GM23338 (cell line): ENCODE measurements around the gene NAPSA. TPM values are rescaled to one million over a fixed set of nuclear protein-coding genes. Genes with fewer than 3 reads are reported as not detected.

Experiments
- ATAC-seq: fragments of 200-7000 bp; cut with Tn5 transposase; 3 replicates; pipeline ENCODE4 v1.9.1; 2020
- DNase-seq: peaks from one replicate; pipeline ENCODE4 v3.0.0-alpha.2; 2015; ENCODE audit warnings: low spot score
- H2AFZ ChIP-seq: fragments of 200-600 bp; sonication (generic); 2 replicates; pipeline ENCODE4 v1.8.0; 2016; ENCODE audit warnings: antibody characterized with exemption, mild to moderate bottlenecking, moderate library complexity
- H3F3A ChIP-seq: fragments of 200-600 bp; sonication (generic); replicated peaks from 2 replicates; pipeline ENCODE4 v1.8.0; 2017; ENCODE audit warnings: antibody characterized with exemption, mixed run types, low read depth
- H3K27ac ChIP-seq: fragments of 200-600 bp; sonication (generic); 2 replicates; pipeline ENCODE4 v1.6.1; 2016; ENCODE audit warnings: low read depth
- H3K27me3 ChIP-seq: fragments of 200-600 bp; sonication (generic); 2 replicates; pipeline ENCODE4 v1.8.0; 2016; ENCODE audit warnings: mild to moderate bottlenecking, mixed run types, moderate library complexity; ENCODE audit not compliant: insufficient read depth
- H3K36me3 ChIP-seq: fragments of 200-600 bp; sonication (generic); 2 replicates; pipeline ENCODE4 v1.8.0; 2016; ENCODE audit warnings: mild to moderate bottlenecking; ENCODE audit not compliant: insufficient read depth
- H3K4me1 ChIP-seq: fragments of 200-600 bp; sonication (generic); 2 replicates; pipeline ENCODE4 v1.8.0; 2016; ENCODE audit warnings: mild to moderate bottlenecking, moderate library complexity; ENCODE audit not compliant: insufficient read depth
- H3K4me2 ChIP-seq: fragments of 200-600 bp; sonication (generic); 2 replicates; pipeline ENCODE4 v1.7.1; 2017; ENCODE audit warnings: mixed run types
- H3K4me3 ChIP-seq: fragments of 200-600 bp; sonication (generic); 2 replicates; pipeline ENCODE4 v1.6.1; 2016; ENCODE audit warnings: mixed run types
- H3K79me2 ChIP-seq: fragments of 200-600 bp; sonication (generic); replicated peaks from 2 replicates; pipeline ENCODE4 v1.8.0; 2017; ENCODE audit warnings: mild to moderate bottlenecking; ENCODE audit not compliant: insufficient read depth
- H3K9me2 ChIP-seq: fragments of 200-600 bp; sonication (generic); 2 replicates; pipeline ENCODE4 v1.8.0; 2017; ENCODE audit not compliant: insufficient read depth
- H4K20me1 ChIP-seq: fragments of 200-600 bp; sonication (generic); replicated peaks from 2 replicates; pipeline ENCODE4 v1.8.0; 2017; ENCODE audit warnings: mild to moderate bottlenecking; ENCODE audit not compliant: insufficient read depth
- H3K27ac Mint-ChIP-seq: 2 replicates; pipeline ENCODE4 v1.8.0; 2020; ENCODE audit warnings: inconsistent platforms, mild to moderate bottlenecking, moderate library complexity, mixed read lengths
- H3K27me3 Mint-ChIP-seq: 3 replicates; pipeline ENCODE4 v1.8.0; 2022; ENCODE audit warnings: low read depth, mild to moderate bottlenecking, moderate library complexity, mixed read lengths, inconsistent platforms; ENCODE audit not compliant: insufficient read depth, poor library complexity
- H3K36me3 Mint-ChIP-seq: 3 replicates; pipeline ENCODE4 v1.8.0; 2021; ENCODE audit warnings: low read depth, mild to moderate bottlenecking, inconsistent platforms, moderate library complexity, mixed read lengths
- H3K4me1 Mint-ChIP-seq: 3 replicates; pipeline ENCODE4 v1.8.0; 2020; ENCODE audit warnings: mild to moderate bottlenecking, inconsistent platforms, mixed read lengths
- H3K4me3 Mint-ChIP-seq: 3 replicates; pipeline ENCODE4 v1.8.0; 2021; ENCODE audit warnings: moderate library complexity, mild to moderate bottlenecking, inconsistent platforms, mixed read lengths
- H3K9me3 Mint-ChIP-seq: 3 replicates; pipeline ENCODE4 v1.8.0; 2020; ENCODE audit warnings: moderate library complexity, mild to moderate bottlenecking, inconsistent platforms, mixed read lengths
- CREB1 ChIP-seq: fragments of 250-450 bp; sonication (Bioruptor Pico); IDR thresholded peaks from 2 replicates; pipeline ENCODE4 v1.5.0; 2020; ENCODE audit warnings: low read depth, mild to moderate bottlenecking, moderate library complexity
- EZH2 ChIP-seq: fragments of 200-600 bp; sonication (generic); IDR thresholded peaks from one replicate; pipeline ENCODE4 v1.8.0; 2017; ENCODE audit warnings: antibody characterized with exemption, mild to moderate bottlenecking, low read depth; ENCODE audit not compliant: unreplicated experiment
- EZH2phosphoT487 ChIP-seq: fragments of 200-600 bp; sonication (generic); IDR thresholded peaks from one replicate; pipeline ENCODE4 v1.8.1; 2018; ENCODE audit warnings: antibody characterized with exemption; ENCODE audit not compliant: unreplicated experiment
- JUNB ChIP-seq: IDR thresholded peaks from one replicate; pipeline ENCODE4 v1.6.1; 2016; ENCODE audit warnings: antibody characterized with exemption; ENCODE audit not compliant: unreplicated experiment
- POLR2AphosphoS5 ChIP-seq: IDR thresholded peaks from 2 replicates; pipeline ENCODE4 v1.6.1; 2016; ENCODE audit warnings: antibody characterized with exemption, low read depth
- STAT1 ChIP-seq: IDR thresholded peaks from one replicate; pipeline ENCODE4 v1.6.1; 2016; ENCODE audit warnings: antibody characterized with exemption; ENCODE audit not compliant: unreplicated experiment
- ZNF114 ChIP-seq: fragments of 250-450 bp; sonication (Bioruptor Pico); IDR thresholded peaks from 2 replicates; pipeline ENCODE4 v1.5.0; 2020; ENCODE audit warnings: mild to moderate bottlenecking, moderate library complexity
- ZNF331 ChIP-seq: fragments of 250-450 bp; sonication (Bioruptor Pico); IDR thresholded peaks from 2 replicates; pipeline ENCODE4 v1.5.0; 2020; ENCODE audit warnings: low read depth, mild to moderate bottlenecking, moderate library complexity
- polyA plus RNA-seq: library from polyadenylated mRNA; unstranded; fragments of >200 nt; fragmentation: Nextera tagmentation; extraction: Ambion mirVana; gene quantifications from 2 replicates; pipeline ENCODE4 v1.2.1, GENCODE V29; 2016
- total RNA-seq: library from RNA; depleted of rRNA; stranded (reverse); fragments of >200 nt; shearing (Covaris generic); gene quantifications from 2 replicates; pipeline ENCODE4 v1.2.3, GENCODE V29; 2014
- TF ChIP-seq, protein P1 (sequence below): IDR thresholded peaks from one replicate; pipeline ENCODE4 v1.6.1; 2018; ENCODE audit warnings: antibody characterized with exemption; ENCODE audit not compliant: unreplicated experiment
- TF ChIP-seq, protein P2 (sequence below): IDR thresholded peaks from 2 replicates; pipeline ENCODE4 v1.6.1; 2016; ENCODE audit warnings: antibody characterized with exemption
- TF ChIP-seq, protein P3 (sequence below): fragments of 250-450 bp; sonication (Bioruptor Pico); IDR thresholded peaks from 2 replicates; pipeline ENCODE4 v1.5.0; 2020; ENCODE audit warnings: mild to moderate bottlenecking, moderate library complexity
- TF ChIP-seq, protein P4 (sequence below), 2 experiments: fragments of 200-600 bp in 1 of 2; sonication (generic) in 1 of 2; conservative IDR thresholded peaks; 2 replicates each; pipeline versions ENCODE4 v1.5.1 to v1.6.1; 2016 to 2017; ENCODE audit warnings: antibody characterized with exemption in 2 of 2, low read depth in 2 of 2, mild to moderate bottlenecking in 2 of 2, moderate library complexity in 1 of 2

NAPSA gene
- total and polyA plus RNA-seq, 2 experiments from 2014 or later, result 0.14 to 0.99 TPM

DNA sequence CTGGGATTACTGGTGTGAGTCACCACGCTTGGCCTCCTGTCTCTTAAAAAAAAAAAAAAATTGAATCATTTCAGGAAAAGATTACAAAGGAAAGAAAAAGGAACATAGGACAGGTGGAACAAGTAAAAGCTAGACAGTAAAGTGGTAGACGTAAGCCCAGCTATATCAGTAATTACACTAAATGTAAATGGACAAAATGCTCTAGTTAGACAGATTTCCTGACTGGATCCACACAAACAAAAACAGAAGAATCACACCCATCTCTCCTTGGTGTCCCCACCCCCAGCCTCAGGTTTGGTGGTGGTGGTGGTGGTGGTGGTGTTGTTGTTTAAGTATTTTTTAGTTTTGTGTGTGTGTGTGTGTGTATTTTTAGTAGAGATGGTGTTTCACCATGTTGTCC lies 47.0 kb upstream of the NAPSA start:
- Histone ChIP-seq H4K20me1 (no peaks in the 10 kb centered on the region; the same call in 1 of the 2 replicates), H2AFZ (no peak overlapping the region), H3K4me2 (no peak overlapping the region), H3K27ac (no peak overlapping the region), H3K4me3 (no peak overlapping the region), H3F3A (peaks cover 4% of the 10 kb centered on the region), H3K36me3 (no peaks in the 10 kb centered on the region; the same call in 1 of the 2 replicates), H3K27me3 (no peaks in the 10 kb centered on the region), H3K4me1 (peaks cover 7% of the 10 kb centered on the region; the same call in 1 of the 2 replicates), H3K79me2 (no peaks in the 10 kb centered on the region), H3K9me2 (no peaks in the 10 kb centered on the region)
- no peak overlapping the region for H3K27ac Mint-ChIP-seq
- peaks cover 8% of the 10 kb centered on the region for H3K27me3 Mint-ChIP-seq
- ATAC-seq, result no peak
- TF ChIP-seq POLR2AphosphoS5 (no peak), STAT1 (no peak), ZNF331 (CRISPR knock-in tag) (no peak), ZNF114 (CRISPR knock-in tag) (no peak), JUNB (no peak), EZH2 (no peak), EZH2phosphoT487 (no peak), CREB1 (CRISPR knock-in tag) (no peak)
- TF ChIP-seq, protein P1, sequence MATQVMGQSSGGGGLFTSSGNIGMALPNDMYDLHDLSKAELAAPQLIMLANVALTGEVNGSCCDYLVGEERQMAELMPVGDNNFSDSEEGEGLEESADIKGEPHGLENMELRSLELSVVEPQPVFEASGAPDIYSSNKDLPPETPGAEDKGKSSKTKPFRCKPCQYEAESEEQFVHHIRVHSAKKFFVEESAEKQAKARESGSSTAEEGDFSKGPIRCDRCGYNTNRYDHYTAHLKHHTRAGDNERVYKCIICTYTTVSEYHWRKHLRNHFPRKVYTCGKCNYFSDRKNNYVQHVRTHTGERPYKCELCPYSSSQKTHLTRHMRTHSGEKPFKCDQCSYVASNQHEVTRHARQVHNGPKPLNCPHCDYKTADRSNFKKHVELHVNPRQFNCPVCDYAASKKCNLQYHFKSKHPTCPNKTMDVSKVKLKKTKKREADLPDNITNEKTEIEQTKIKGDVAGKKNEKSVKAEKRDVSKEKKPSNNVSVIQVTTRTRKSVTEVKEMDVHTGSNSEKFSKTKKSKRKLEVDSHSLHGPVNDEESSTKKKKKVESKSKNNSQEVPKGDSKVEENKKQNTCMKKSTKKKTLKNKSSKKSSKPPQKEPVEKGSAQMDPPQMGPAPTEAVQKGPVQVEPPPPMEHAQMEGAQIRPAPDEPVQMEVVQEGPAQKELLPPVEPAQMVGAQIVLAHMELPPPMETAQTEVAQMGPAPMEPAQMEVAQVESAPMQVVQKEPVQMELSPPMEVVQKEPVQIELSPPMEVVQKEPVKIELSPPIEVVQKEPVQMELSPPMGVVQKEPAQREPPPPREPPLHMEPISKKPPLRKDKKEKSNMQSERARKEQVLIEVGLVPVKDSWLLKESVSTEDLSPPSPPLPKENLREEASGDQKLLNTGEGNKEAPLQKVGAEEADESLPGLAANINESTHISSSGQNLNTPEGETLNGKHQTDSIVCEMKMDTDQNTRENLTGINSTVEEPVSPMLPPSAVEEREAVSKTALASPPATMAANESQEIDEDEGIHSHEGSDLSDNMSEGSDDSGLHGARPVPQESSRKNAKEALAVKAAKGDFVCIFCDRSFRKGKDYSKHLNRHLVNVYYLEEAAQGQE, result no peak
- TF ChIP-seq, protein P2, sequence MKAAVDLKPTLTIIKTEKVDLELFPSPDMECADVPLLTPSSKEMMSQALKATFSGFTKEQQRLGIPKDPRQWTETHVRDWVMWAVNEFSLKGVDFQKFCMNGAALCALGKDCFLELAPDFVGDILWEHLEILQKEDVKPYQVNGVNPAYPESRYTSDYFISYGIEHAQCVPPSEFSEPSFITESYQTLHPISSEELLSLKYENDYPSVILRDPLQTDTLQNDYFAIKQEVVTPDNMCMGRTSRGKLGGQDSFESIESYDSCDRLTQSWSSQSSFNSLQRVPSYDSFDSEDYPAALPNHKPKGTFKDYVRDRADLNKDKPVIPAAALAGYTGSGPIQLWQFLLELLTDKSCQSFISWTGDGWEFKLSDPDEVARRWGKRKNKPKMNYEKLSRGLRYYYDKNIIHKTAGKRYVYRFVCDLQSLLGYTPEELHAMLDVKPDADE, result no peak
- TF ChIP-seq, protein P3, sequence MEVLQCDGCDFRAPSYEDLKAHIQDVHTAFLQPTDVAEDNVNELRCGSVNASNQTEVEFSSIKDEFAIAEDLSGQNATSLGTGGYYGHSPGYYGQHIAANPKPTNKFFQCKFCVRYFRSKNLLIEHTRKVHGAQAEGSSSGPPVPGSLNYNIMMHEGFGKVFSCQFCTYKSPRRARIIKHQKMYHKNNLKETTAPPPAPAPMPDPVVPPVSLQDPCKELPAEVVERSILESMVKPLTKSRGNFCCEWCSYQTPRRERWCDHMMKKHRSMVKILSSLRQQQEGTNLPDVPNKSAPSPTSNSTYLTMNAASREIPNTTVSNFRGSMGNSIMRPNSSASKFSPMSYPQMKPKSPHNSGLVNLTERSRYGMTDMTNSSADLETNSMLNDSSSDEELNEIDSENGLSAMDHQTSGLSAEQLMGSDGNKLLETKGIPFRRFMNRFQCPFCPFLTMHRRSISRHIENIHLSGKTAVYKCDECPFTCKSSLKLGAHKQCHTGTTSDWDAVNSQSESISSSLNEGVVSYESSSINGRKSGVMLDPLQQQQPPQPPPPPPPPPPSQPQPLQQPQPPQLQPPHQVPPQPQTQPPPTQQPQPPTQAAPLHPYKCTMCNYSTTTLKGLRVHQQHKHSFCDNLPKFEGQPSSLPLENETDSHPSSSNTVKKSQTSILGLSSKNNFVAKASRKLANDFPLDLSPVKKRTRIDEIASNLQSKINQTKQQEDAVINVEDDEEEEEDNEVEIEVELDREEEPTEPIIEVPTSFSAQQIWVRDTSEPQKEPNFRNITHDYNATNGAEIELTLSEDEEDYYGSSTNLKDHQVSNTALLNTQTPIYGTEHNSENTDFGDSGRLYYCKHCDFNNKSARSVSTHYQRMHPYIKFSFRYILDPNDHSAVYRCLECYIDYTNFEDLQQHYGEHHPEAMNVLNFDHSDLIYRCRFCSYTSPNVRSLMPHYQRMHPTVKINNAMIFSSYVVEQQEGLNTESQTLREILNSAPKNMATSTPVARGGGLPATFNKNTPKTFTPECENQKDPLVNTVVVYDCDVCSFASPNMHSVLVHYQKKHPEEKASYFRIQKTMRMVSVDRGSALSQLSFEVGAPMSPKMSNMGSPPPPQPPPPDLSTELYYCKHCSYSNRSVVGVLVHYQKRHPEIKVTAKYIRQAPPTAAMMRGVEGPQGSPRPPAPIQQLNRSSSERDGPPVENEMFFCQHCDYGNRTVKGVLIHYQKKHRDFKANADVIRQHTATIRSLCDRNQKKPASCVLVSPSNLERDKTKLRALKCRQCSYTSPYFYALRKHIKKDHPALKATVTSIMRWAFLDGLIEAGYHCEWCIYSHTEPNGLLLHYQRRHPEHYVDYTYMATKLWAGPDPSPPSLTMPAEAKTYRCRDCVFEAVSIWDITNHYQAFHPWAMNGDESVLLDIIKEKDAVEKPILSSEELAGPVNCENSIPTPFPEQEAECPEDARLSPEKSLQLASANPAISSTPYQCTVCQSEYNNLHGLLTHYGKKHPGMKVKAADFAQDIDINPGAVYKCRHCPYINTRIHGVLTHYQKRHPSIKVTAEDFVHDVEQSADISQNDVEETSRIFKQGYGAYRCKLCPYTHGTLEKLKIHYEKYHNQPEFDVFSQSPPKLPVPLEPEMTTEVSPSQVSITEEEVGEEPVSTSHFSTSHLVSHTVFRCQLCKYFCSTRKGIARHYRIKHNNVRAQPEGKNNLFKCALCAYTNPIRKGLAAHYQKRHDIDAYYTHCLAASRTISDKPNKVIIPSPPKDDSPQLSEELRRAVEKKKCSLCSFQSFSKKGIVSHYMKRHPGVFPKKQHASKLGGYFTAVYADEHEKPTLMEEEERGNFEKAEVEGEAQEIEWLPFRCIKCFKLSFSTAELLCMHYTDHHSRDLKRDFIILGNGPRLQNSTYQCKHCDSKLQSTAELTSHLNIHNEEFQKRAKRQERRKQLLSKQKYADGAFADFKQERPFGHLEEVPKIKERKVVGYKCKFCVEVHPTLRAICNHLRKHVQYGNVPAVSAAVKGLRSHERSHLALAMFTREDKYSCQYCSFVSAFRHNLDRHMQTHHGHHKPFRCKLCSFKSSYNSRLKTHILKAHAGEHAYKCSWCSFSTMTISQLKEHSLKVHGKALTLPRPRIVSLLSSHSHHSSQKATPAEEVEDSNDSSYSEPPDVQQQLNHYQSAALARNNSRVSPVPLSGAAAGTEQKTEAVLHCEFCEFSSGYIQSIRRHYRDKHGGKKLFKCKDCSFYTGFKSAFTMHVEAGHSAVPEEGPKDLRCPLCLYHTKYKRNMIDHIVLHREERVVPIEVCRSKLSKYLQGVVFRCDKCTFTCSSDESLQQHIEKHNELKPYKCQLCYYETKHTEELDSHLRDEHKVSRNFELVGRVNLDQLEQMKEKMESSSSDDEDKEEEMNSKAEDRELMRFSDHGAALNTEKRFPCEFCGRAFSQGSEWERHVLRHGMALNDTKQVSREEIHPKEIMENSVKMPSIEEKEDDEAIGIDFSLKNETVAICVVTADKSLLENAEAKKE (CRISPR knock-in tag), result no peak
- TF ChIP-seq, protein P4, sequence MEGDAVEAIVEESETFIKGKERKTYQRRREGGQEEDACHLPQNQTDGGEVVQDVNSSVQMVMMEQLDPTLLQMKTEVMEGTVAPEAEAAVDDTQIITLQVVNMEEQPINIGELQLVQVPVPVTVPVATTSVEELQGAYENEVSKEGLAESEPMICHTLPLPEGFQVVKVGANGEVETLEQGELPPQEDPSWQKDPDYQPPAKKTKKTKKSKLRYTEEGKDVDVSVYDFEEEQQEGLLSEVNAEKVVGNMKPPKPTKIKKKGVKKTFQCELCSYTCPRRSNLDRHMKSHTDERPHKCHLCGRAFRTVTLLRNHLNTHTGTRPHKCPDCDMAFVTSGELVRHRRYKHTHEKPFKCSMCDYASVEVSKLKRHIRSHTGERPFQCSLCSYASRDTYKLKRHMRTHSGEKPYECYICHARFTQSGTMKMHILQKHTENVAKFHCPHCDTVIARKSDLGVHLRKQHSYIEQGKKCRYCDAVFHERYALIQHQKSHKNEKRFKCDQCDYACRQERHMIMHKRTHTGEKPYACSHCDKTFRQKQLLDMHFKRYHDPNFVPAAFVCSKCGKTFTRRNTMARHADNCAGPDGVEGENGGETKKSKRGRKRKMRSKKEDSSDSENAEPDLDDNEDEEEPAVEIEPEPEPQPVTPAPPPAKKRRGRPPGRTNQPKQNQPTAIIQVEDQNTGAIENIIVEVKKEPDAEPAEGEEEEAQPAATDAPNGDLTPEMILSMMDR (conservative IDR thresholded peaks at IDR 0.05; ENCODE audit: low read depth in 2 of 2), result no peak
- peaks cover 6% of the 10 kb centered on the region; the same call in 2 of the 3 replicates for H3K4me1 Mint-ChIP-seq
- H3K9me3 Mint-ChIP-seq, result no peaks in the 10 kb centered on the region; the same call in 2 of the 3 replicates
- no peak for DNase-seq
- H3K36me3 Mint-ChIP-seq, result peaks cover 49% of the 10 kb centered on the region
- no peak overlapping the region for H3K4me3 Mint-ChIP-seq
